Right atrium auricular region (tissue), 2 donors: ENCODE data around the gene COPZ2. TPM values are rescaled to one million over a fixed set of nuclear protein-coding genes. Genes with fewer than 3 reads are reported as not detected.

Source experiments
- DNase-seq: peaks from one replicate; pipeline ENCODE4 v3.0.0-alpha.2; 2019; ENCODE audit warnings: low spot score
- H3K27ac ChIP-seq, 2 donors: fragments of 200-600 bp; sonication (generic); 1 replicate in 1 of 2; 2 replicates in 1 of 2; pipeline ENCODE4 v1.5.1; 2016 to 2019
- H3K27me3 ChIP-seq, 2 donors: fragments of 200-600 bp; sonication (generic); one replicate each; pipeline versions ENCODE4 v1.5.1 to v1.6.0; 2017 to 2019
- H3K36me3 ChIP-seq: fragments of 200-600 bp; sonication (generic); one replicate; pipeline ENCODE4 v1.5.1; 2016
- H3K4me1 ChIP-seq, 2 donors: fragments of 200-600 bp; sonication (generic); one replicate each; pipeline versions ENCODE4 v1.5.1 to v1.6.0; 2017 to 2019
- H3K4me3 ChIP-seq, 2 donors: fragments of 200-600 bp; sonication (generic); 1 replicate in 1 of 2; 2 replicates in 1 of 2; pipeline ENCODE4 v1.5.1; 2017 to 2019; ENCODE audit warnings: mild to moderate bottlenecking in 1 of 2, moderate library complexity in 1 of 2
- H3K9me3 ChIP-seq, 2 donors: fragments of 200-600 bp; sonication (generic); one replicate each; pipeline ENCODE4 v1.5.1; 2019
- CTCF ChIP-seq, 2 donors: fragments of 200-600 bp; sonication (generic); IDR thresholded peaks; one replicate each; pipeline ENCODE4 v1.5.1; 2019; ENCODE audit warnings: antibody characterized with exemption in 2 of 2
- total RNA-seq, 2 donors: library from RNA; depleted of rRNA; stranded (reverse); fragments of >200 nt; gene quantifications; one replicate each; pipeline ENCODE4 v1.1.0, GENCODE V29; 2016

COPZ2 gene
- total RNA-seq, 2 donors from 2014 or later = 43.5 to 48.1 TPM

- no peak for DNase-seq
- peak overlapping the region; percentile 28 to 82 for H3K4me3 ChIP-seq
- H3K36me3 ChIP-seq = peaks cover 42% of the 10 kb centered on the region
- H3K4me1 ChIP-seq = peaks cover 0 to 93% of the 10 kb centered on the region in 2 donors
- no peak for TF ChIP-seq CTCF (IDR thresholded peaks at IDR 0.05)
- no peaks in the 10 kb centered on the region for H3K27me3 ChIP-seq
- no peaks in the 10 kb centered on the region for H3K9me3 ChIP-seq
- peak overlapping the region; percentile 98 to 99 for H3K27ac ChIP-seq
Measured at GRCh38 chr17:48054238-48055185, 16.9 kb upstream of the COPZ2 start.

- Histone ChIP-seq H3K27ac (peak overlapping the region; percentile 98 to 99), H3K36me3 (peaks cover 35% of the 10 kb centered on the region), H3K4me1 (peaks cover 0 to 86% of the 10 kb centered on the region in 2 donors), H3K27me3 (no peaks in the 10 kb centered on the region), H3K9me3 (no peaks in the 10 kb centered on the region), H3K4me3 (peak overlapping the region; percentile 28 to 82)
- TF ChIP-seq CTCF (IDR thresholded peaks at IDR 0.05) = no peak
- no peak for DNase-seq
Measured at GRCh38 chr17:48053758-48054237, 16.2 kb upstream of the COPZ2 start.

GRCh38 chr17:48052956-48053757, 15.6 kb upstream of the COPZ2 start:
- Histone ChIP-seq H3K4me3 (peak overlapping the region; percentile 35 to 82), H3K27ac (peak overlapping the region; percentile 98 to 99), H3K4me1 (peaks cover 0 to 83% of the 10 kb centered on the region in 2 donors), H3K36me3 (peaks cover 29% of the 10 kb centered on the region), H3K9me3 (no peaks in the 10 kb centered on the region), H3K27me3 (no peaks in the 10 kb centered on the region)
- peak; percentile 83 for DNase-seq
- no peak for TF ChIP-seq CTCF (IDR thresholded peaks at IDR 0.05)

DNA sequence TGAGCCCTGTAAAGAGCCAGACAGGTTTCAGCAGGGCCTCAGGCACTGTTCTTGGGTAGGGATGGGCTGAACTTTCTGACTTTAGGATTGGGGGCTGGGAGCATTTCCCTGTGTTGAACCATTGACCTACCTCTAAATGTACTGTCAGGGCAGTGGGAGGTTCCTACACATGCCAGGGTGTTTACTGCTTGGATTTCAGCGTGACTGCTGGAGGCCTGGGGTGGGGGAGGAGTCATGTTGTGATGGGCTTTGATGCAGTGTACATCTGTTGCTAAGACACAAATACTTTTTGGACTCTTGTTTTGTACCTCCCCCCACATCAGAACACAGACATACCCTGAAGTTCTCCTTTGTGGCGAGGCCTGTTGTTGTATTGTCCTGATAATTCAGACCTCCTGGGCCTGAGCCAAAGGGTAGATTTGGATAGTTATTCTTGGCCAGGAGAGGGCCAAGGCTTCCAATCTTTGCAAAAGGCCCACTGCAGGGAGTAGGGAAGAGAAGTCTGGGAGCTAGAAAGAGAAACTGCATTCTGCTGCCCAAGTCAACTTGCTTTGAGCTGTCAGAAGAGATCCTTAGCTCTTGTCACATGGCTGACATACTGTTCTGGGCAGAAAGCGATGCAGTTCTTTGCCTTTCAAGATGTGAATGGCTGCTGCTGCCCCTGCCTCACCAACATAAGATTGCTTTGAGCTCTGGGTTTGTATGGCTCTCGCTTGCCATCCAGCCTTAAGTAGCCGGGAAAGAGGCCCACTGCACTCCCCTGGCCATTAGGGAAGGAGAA, 14.3 kb upstream of the COPZ2 start:
- peaks cover 0 to 78% of the 10 kb centered on the region in 2 donors for H3K4me1 ChIP-seq
- H3K4me3 ChIP-seq = peak overlapping the region; percentile 35 to 82
- peaks cover 16% of the 10 kb centered on the region for H3K36me3 ChIP-seq
- no peaks in the 10 kb centered on the region for H3K27me3 ChIP-seq
- TF ChIP-seq CTCF (IDR thresholded peaks at IDR 0.05) = no peak
- peak overlapping the region; percentile 98 to 99 for H3K27ac ChIP-seq
- H3K9me3 ChIP-seq = no peaks in the 10 kb centered on the region
- DNase-seq = peak; percentile 86

- peak overlapping the region; percentile 28 to 82 for H3K4me3 ChIP-seq
- peaks cover 0 to 78% of the 10 kb centered on the region in 2 donors for H3K4me1 ChIP-seq
- no peak for DNase-seq
- no peaks in the 10 kb centered on the region for H3K9me3 ChIP-seq
- peaks cover 10% of the 10 kb centered on the region for H3K36me3 ChIP-seq
- H3K27ac ChIP-seq = peak overlapping the region; percentile 98 to 99
- TF ChIP-seq CTCF (IDR thresholded peaks at IDR 0.05) = no peak
- no peaks in the 10 kb centered on the region for H3K27me3 ChIP-seq
Measured at GRCh38 chr17:48051283-48051682, 13.7 kb upstream of the COPZ2 start.
